B cell (primary cell): ENCODE measurements around the gene ORAI3. TPM values are rescaled to one million over a fixed set of nuclear protein-coding genes. Genes with fewer than 3 reads are reported as not detected.

Experiments used
- ATAC-seq: fragments of 200-7000 bp; cut with Tn5 transposase; one replicate; pipeline ENCODE4 v1.10.0; 2021; ENCODE audit warnings: low read depth, mild to moderate bottlenecking, moderate number of reproducible peaks, moderate library complexity
- CTCF ChIA-PET: fragments of 350-600 bp; sonication (Branson Sonifier 250); formaldehyde crosslinking; loops from one replicate; lab custom pipeline; 2021; ENCODE audit warnings: antibody characterized with exemption, inconsistent platforms; lab: Charles Lee
- POLR2A ChIA-PET: fragments of 350-600 bp; sonication (Branson Sonifier 250); formaldehyde crosslinking; loops from one replicate; lab custom pipeline; 2021; ENCODE audit warnings: antibody characterized with exemption; lab: Charles Lee
- DNase-seq: peaks from one replicate; pipeline ENCODE4 v3.0.0; 2013
- H2AFZ ChIP-seq: 2 replicates; pipeline ENCODE4 v1.6.1; 2012; ENCODE audit warnings: mild to moderate bottlenecking, low read depth, low read length; ENCODE audit not compliant: insufficient read depth, poor library complexity, severe bottlenecking
- H3K27ac ChIP-seq, 2 donors: 1 replicate in 1 of 2; 2 replicates in 1 of 2; pipeline ENCODE4 v1.5.1; 2012 to 2013; ENCODE audit warnings: low read length in 2 of 2, mild to moderate bottlenecking in 2 of 2, moderate library complexity in 1 of 2
- H3K27me3 ChIP-seq, 4 experiments: fragments of 200-600 bp in 1 of 4; sonication (generic) in 1 of 4; replicated peaks in 1 of 4; 1 replicate in 2 of 4; 2 replicates in 2 of 4; pipeline versions ENCODE4 v1.6.1 to v1.7.0; 2013 to 2016; ENCODE audit warnings: low read length in 3 of 4, mild to moderate bottlenecking in 2 of 4, mixed read lengths in 1 of 4, moderate library complexity in 1 of 4; ENCODE audit not compliant: insufficient read depth in 4 of 4, control insufficient read depth in 3 of 4; ENCODE audit errors: control extremely low read depth in 1 of 4
- H3K36me3 ChIP-seq, 2 experiments: replicated peaks in 1 of 2; 1 replicate in 1 of 2; 2 replicates in 1 of 2; pipeline versions ENCODE4 v1.6.1 to v1.7.1; 2013; ENCODE audit warnings: low read length in 1 of 2; ENCODE audit not compliant: insufficient read depth in 2 of 2, control insufficient read depth in 1 of 2; ENCODE audit errors: control extremely low read depth in 1 of 2, extremely low read depth in 1 of 2
- H3K4me1 ChIP-seq, 2 donors: fragments of 200-600 bp in 1 of 2; sonication (generic) in 1 of 2; 1 replicate in 1 of 2; 2 replicates in 1 of 2; pipeline versions ENCODE4 v1.5.1 to v1.6.1; 2013 to 2017; ENCODE audit warnings: low read length in 2 of 2; ENCODE audit not compliant: control insufficient read depth in 2 of 2, insufficient read depth in 2 of 2
- H3K4me2 ChIP-seq: replicated peaks from 2 replicates; pipeline ENCODE3; 2012; ENCODE audit warnings: mild to moderate bottlenecking, low read depth, low read length; ENCODE audit not compliant: poor library complexity, severe bottlenecking
- H3K4me3 ChIP-seq, 5 experiments: fragments of 200-600 bp in 1 of 5; sonication (generic) in 1 of 5; 1 replicate in 3 of 5; 2 replicates in 2 of 5; pipeline versions ENCODE4 v1.5.1 to v1.7.0; 2011 to 2016; ENCODE audit warnings: low read length in 4 of 5, mild to moderate bottlenecking in 4 of 5, low read depth in 2 of 5, control low read depth in 1 of 5, moderate library complexity in 1 of 5; ENCODE audit not compliant: insufficient read depth in 1 of 5; ENCODE audit errors: control extremely low read depth in 1 of 5, extremely low read depth in 1 of 5
- H3K79me2 ChIP-seq: fragments of 200-600 bp; sonication (generic); one replicate; pipeline ENCODE4 v1.6.0; 2016; ENCODE audit warnings: low read length; ENCODE audit not compliant: control insufficient read depth, insufficient read depth
- H3K9ac ChIP-seq: fragments of 200-600 bp; sonication (generic); 2 replicates; pipeline ENCODE4 v1.6.1; 2017; ENCODE audit warnings: mild to moderate bottlenecking, low read length, moderate library complexity
- H3K9me3 ChIP-seq, 3 donors: one replicate each; pipeline versions ENCODE4 v1.6.1 to v1.7.1; 2013; ENCODE audit warnings: low read length in 2 of 3; ENCODE audit not compliant: control insufficient read depth in 2 of 3, insufficient read depth in 1 of 3; ENCODE audit errors: control extremely low read depth in 1 of 3
- H4K20me1 ChIP-seq: 2 replicates; pipeline ENCODE4 v1.6.0; 2012; ENCODE audit warnings: mild to moderate bottlenecking, low read length; ENCODE audit not compliant: insufficient read depth, control insufficient read depth, poor library complexity, severe bottlenecking
- H3K27ac Mint-ChIP-seq: one replicate; pipeline ENCODE4 v1.8.0; 2021; ENCODE audit warnings: mixed read lengths
- H3K27me3 Mint-ChIP-seq: one replicate; pipeline ENCODE4 v1.8.0; 2021; ENCODE audit warnings: mixed read lengths
- H3K4me1 Mint-ChIP-seq: one replicate; pipeline ENCODE4 v1.8.0; 2021; ENCODE audit warnings: mixed read lengths
- H3K4me3 Mint-ChIP-seq: one replicate; pipeline ENCODE4 v1.8.0; 2021; ENCODE audit warnings: mixed read lengths
- H3K9me3 Mint-ChIP-seq: one replicate; pipeline ENCODE4 v1.8.0; 2022; ENCODE audit warnings: mixed read lengths; ENCODE audit not compliant: insufficient read depth
- EZH2 ChIP-seq: IDR thresholded peaks from 2 replicates; pipeline ENCODE4 v1.6.1; 2012; ENCODE audit warnings: borderline replicate concordance, low read depth, mild to moderate bottlenecking, moderate library complexity, low read length; ENCODE audit not compliant: insufficient read depth, poor library complexity, severe bottlenecking
- WGBS: methylation state at CpG from one replicate; pipeline ENCODE4 v1.1.5; 2013; ENCODE audit warnings: missing lambda C conversion rate; ENCODE audit not compliant: insufficient coverage; 5-methylcytosine and 5-hydroxymethylcytosine counted together
- intact Hi-C: fragments of 100-400 bp; cut with micrococcal nuclease; formaldehyde crosslinking; loops from one replicate; pipeline ENCODE4 v1.10.0; 2022
- polyA plus RNA-seq: library from polyadenylated mRNA; depleted of rRNA; stranded (reverse); fragments of >200 nt; gene quantifications from 2 replicates; pipeline ENCODE4 v1.2.3, GENCODE V29; 2012
- total RNA-seq, 2 donors: library from RNA; stranded (reverse); fragments of 120-200 nt in 1 of 2; gene quantifications; 1 replicate in 1 of 2; 2 replicates in 1 of 2; pipeline versions ENCODE4 v1.2.3 to v1.2.4, GENCODE V29; 2013 to 2022
- TF ChIP-seq, protein P1 (sequence below): fragments of 200-600 bp; IDR thresholded peaks from one replicate; pipeline ENCODE4 v1.8.0; 2022; ENCODE audit warnings: antibody characterized with exemption, mild to moderate bottlenecking

Gene ORAI3
- total and polyA plus RNA-seq, 2 donors (not counting 1 experiment from before 2014, with no cell fraction given) = 32.2 to 51.8 TPM

DNA sequence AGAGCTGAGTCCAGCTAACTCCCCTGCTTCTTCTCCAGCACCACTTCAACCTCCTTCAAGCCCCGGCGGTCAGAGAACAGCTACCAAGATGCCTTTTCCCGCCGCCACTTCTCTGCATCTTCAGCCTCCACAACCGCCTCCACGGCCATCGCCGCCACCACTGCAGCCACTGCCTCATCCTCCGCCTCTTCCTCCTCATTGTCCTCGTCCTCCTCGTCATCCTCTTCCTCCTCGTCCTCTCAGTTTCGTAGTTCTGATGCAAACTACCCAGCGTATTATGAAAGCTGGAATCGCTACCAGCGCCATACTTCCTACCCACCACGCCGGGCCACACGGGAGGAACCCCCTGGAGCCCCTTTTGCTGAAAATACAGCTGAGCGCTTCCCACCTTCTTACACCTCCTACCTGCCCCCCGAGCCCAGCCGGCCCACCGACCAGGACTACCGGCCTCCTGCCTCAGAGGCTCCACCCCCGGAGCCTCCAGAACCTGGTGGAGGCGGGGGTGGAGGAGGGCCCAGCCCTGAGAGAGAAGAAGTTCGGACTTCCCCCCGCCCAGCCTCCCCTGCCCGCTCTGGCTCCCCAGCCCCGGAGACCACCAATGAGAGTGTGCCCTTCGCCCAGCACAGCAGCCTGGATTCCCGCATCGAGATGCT is 15.8 kb downstream of the ORAI3 start:
- intact Hi-C loops = no loop called here
- no peaks in the 10 kb centered on the region for H3K9me3 ChIP-seq
- Mint-ChIP-seq H3K27me3 (no peaks in the 10 kb centered on the region), H3K4me3 (no peak overlapping the region), H3K4me1 (peaks cover 9% of the 10 kb centered on the region), H3K27ac (no peak overlapping the region), H3K9me3 (no peaks in the 10 kb centered on the region)
- ChIA-PET POLR2A (no interaction called here), CTCF (no interaction called here)
- H3K4me2 ChIP-seq = no peak overlapping the region
- WGBS = 93% methylated on average over 29 of the region's 33 CpGs
- H3K36me3 ChIP-seq = peaks cover 9 to 78% of the 10 kb centered on the region in 2 experiments
- DNase-seq = no peak
- no peak for ATAC-seq
- H3K4me1 ChIP-seq = no peaks in the 10 kb centered on the region
- no peak overlapping the region for H3K9ac ChIP-seq
- peaks cover 51% of the 10 kb centered on the region for H3K79me2 ChIP-seq
- H3K27ac ChIP-seq = no peak overlapping the region
- H3K27me3 ChIP-seq = no peaks in the 10 kb centered on the region
- peaks cover 18% of the 10 kb centered on the region for H4K20me1 ChIP-seq
- no peak for TF ChIP-seq EZH2
- TF ChIP-seq, protein P1, sequence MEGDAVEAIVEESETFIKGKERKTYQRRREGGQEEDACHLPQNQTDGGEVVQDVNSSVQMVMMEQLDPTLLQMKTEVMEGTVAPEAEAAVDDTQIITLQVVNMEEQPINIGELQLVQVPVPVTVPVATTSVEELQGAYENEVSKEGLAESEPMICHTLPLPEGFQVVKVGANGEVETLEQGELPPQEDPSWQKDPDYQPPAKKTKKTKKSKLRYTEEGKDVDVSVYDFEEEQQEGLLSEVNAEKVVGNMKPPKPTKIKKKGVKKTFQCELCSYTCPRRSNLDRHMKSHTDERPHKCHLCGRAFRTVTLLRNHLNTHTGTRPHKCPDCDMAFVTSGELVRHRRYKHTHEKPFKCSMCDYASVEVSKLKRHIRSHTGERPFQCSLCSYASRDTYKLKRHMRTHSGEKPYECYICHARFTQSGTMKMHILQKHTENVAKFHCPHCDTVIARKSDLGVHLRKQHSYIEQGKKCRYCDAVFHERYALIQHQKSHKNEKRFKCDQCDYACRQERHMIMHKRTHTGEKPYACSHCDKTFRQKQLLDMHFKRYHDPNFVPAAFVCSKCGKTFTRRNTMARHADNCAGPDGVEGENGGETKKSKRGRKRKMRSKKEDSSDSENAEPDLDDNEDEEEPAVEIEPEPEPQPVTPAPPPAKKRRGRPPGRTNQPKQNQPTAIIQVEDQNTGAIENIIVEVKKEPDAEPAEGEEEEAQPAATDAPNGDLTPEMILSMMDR = no peak
- H2AFZ ChIP-seq = no peak overlapping the region
- no peak overlapping the region for H3K4me3 ChIP-seq

DNA sequence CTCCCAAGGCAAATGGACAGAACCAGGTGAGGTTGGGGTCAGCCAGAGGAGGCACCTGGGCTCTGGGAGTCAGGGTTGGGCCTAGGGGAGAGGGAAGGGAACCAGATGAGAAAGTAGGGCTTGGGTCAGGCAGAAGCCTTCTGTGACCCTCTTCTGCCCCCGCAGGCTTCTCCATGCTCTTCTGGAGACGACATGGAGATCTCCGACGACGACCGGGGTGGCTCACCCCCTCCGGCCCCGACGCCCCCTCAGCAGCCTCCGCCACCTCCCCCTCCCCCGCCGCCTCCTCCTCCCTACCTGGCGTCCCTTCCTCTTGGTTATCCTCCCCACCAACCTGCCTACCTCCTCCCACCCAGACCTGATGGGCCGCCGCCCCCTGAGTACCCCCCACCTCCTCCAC is 16.6 kb downstream of the ORAI3 start:
- Histone ChIP-seq H3K36me3 (peaks cover 9 to 75% of the 10 kb centered on the region in 2 experiments), H2AFZ (no peak overlapping the region), H3K9ac (no peak overlapping the region), H3K4me1 (no peaks in the 10 kb centered on the region), H3K79me2 (peaks cover 43% of the 10 kb centered on the region), H4K20me1 (peaks cover 18% of the 10 kb centered on the region), H3K4me3 (no peak overlapping the region), H3K27me3 (no peaks in the 10 kb centered on the region), H3K9me3 (no peaks in the 10 kb centered on the region), H3K4me2 (no peak overlapping the region), H3K27ac (no peak overlapping the region)
- TF ChIP-seq EZH2 = no peak
- TF ChIP-seq, protein P1 = no peak
- H3K27ac Mint-ChIP-seq = no peak overlapping the region
- H3K27me3 Mint-ChIP-seq = no peaks in the 10 kb centered on the region
- intact Hi-C loops = no loop called here
- no peak overlapping the region for H3K4me3 Mint-ChIP-seq
- H3K9me3 Mint-ChIP-seq = no peaks in the 10 kb centered on the region
- no peak for DNase-seq
- peaks cover 2% of the 10 kb centered on the region for H3K4me1 Mint-ChIP-seq
- ChIA-PET POLR2A (interaction anchor here (0.7 kb wide), 1 partner anchor 220 kb away, joined by 8 read pairs; no protein-coding TSS in a partner anchor), CTCF (no interaction called here)
- ATAC-seq = no peak
- WGBS = 100% methylated on average over 5 of the region's 15 CpGs
